Activated CD4-positive, alpha-beta T cell treated with anti-CD3 and anti-CD28 coated beads, Interleukin-2, amount 50 U/mL, for 24 hours (primary cell): Measurements from ENCODE around the gene C16orf92.

Source experiments
- DNase-seq, 2 donors: peaks; one replicate each; pipeline ENCODE4 v3.0.0-alpha.2; 2020; ENCODE audit warnings: low read depth in 1 of 2, low spot score in 1 of 2

Gene C16orf92

DNA sequence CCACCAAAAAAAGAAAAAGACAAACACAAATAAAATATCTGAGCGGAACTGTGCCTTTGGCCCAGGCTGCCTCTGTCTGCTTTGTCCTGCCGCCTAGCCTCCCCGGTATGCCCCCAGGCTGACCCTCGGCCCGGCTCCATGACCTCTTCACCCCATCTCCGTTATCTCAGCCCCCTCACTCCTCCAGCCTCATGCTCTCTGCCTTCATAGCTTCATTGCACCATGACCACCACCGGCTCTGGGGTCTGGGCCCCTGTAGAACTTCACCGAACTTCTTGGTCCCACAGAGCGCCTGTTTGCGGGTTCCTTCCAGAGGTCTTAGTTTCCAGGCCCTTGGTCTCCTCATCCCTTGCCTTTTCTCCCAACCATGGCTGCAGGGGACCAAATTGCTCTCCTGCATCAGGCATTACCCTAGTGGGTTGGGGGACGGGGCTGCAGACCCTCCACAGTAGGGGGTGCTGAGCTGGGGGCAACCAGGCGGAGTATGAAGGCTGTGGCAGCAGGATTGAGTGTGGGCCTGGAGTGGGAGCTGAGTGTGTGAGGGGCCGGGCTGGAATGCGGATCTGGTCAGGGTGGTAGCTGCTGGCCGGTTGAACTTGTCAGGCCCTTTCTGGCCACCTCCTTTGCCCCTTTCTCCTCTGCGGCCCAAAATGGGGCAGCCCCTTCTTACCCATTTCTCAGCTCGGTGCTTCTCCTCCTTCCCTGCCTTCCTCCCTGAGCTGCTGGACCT lies 34.5 kb upstream of the C16orf92 start:
- no peak for DNase-seq

DNA sequence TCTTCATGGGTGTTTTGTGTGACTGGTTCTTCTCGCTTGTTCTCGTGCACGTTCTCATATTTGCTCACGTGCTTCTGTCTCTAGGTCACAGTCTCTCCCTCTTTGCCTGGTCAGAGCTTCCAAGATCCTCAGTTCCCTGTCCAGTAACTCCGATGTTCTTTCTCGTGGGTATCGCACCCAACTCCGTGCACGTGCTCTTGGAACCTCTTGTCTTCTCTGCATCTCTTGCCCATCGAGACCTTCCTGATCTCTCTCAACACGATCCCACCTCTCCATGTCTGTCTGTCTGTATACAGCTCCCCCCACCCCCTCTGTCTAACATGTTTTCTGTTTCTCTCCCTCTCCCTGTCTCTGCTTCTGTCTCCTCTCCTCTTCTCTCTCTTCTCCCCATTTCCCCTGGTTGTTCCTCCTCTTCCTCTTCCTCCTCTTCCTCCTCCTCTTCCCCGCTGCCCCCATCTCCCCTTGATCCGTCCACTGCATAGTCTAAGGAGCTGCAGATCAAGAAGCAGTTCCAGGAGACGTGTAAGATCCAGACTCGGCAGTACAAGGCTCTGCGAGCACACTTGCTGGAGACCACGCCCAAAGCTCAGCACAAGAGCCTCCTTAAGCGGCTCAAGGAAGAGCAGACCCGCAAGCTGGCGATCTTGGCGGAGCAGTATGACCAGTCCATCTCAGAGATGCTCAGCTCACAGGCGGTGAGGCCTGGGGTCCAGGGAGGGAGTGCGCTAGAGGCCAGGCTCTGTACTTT lies 33.7 kb upstream of the C16orf92 start:
- no peak for DNase-seq

DNA sequence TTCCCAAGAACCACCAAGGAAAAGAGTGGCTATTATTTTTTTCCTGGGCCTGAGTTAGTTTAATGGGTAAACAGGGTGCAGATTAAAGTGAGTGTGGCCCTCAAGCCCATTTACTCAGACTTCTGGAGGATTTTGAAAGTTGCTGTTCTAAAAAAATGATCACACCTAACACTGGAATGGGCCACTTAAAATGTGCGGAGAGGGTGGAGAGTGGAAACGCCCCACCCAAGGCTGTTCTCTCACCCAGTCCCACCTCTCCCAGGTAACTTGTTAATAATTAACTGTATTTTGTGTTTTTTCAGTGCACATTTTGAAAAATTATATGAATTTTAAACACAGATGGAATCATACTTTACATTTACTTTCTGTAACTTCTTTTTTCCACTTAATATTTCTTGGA lies 33.0 kb upstream of the C16orf92 start:
- no peak for DNase-seq

DNA sequence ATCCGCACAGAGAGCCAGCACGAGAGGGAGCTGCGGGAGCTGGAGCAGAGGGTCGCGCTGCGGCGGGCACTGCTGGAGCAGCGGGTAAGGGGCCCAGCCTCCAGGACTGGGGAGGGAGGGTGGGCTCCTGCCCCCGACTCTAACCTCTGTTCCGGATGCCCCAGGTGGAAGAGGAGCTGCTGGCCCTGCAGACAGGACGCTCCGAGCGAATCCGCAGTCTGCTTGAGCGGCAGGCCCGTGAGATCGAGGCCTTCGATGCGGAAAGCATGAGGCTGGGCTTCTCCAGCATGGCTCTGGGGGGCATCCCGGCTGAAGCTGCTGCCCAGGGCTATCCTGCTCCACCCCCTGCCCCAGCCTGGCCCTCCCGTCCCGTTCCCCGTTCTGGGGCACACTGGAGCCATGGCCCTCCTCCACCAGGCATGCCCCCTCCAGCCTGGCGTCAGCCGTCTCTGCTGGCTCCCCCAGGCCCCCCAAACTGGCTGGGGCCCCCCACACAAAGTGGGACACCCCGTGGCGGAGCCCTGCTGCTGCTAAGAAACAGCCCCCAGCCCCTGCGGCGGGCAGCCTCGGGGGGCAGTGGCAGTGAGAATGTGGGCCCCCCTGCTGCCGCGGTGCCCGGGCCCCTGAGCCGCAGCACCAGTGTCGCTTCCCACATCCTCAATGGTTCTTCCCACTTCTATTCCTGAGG lies 32.0 kb upstream of the C16orf92 start:
- no peak for DNase-seq

DNA sequence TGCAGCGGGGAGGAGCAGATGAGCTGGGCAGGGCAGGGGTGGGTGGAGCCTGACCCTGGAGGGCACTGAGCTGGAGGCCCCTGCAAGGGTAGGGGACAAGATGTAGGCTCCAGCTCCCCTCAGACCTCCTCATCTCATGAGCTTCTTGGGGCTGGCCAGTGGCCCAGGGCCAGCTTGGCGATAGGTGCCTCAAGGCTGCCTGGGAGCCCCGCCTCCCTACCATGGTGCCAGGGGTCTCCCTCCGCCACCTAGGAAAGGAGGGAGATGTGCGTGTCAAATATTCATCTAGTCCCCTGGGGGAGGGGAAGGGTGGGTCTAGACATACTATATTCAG lies 31.5 kb upstream of the C16orf92 start:
- no peak for DNase-seq

DNA sequence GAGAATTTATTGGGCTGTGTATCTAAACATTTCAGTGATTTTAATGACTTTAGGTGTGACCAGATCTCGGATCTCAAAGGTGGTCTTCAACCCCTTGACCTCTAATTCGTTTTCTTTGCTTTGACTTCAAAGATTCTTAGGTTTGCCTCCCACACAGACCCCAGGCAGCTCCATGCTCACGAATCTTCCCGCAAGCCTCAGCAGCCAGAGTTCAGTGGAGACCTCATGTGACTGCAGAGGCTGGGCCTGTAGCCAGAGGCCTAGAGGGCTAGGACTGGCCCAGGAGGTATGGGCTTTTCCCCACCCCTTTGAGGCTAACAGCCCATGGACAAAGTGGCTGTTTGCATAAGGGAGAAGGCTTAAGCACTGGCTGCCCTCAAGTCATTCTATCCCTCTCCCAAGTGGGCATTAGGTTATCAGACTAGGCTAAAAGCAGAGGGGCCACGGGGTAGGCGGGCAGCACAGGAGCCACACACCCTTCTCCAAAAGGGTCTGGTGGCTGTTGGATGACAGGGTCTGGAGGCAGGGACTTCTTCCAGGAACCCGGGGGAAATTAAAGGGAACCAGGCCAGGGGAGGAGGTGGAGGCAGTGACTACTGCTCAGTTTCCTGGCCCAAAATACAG lies 30.5 kb upstream of the C16orf92 start:
- no peak for DNase-seq

DNA sequence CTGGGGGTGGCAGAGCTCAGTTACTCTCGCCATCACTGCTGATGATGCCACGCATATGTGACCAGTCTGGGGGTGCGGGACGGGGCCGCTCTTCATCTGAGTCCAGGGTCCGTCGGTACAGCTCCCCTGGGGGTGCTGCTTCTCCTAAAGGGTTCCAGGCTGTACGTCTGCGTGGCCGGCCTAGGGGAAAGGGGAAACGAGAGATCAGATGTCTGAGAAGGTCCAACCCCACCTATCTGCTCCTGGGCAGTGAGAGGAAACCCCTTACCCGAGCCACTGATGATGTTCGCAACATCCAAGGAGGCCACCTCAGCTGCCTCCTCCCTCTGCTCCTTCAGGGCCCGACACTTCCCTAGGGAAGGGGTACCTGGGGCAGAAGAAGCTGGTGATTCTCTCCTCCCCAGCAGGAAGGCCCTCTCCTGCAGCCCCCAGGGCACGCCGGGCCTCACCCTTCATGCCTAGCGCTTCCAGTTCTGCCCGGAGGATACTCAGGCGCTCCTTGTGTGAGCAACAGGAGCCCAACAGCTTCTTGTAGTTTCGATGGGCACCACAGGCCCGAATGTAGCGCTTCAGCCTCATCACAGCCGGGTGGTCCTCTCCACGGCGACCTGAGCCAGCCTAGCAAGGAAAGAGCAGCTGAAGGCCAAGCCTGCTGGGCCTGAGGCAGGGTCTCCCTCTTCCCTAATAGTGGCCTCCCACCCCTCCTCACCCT lies 29.7 kb upstream of the C16orf92 start:
- DNase-seq = no peak

DNA sequence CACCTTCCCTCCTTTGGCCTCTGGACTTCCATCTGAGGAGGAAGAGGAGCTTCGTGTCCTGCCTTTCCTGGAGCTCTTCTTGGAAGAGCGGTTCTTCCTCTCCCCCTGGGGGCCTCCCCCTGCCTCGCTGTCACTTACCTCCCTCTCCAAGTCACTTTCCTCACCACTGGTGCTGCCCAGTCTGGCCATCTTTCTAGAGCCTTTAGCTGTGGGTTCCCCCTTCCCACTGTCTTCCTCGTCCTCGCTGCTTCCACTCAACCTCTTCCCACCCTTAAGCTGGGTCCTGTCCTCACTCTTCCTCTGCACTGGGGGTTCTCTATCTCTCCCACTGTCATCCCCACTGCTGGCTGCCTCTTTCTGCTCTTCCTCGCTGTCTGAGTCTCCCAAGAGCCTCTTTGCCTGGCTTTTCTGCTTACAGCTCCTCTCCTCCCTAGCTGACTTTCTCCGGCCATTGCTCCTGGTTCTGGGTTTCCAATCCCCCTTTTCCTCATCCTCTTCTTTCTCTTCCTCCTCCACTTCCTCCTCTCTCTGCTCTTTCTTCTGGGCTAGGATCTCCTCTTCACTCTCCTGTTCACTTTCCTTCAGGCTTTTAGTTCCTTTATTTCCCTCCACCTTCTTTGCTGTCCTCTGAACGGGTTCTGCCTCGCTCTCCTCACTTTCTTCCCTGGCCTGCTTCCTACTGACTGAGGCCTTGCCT lies 28.9 kb upstream of the C16orf92 start:
- no peak for DNase-seq

DNA sequence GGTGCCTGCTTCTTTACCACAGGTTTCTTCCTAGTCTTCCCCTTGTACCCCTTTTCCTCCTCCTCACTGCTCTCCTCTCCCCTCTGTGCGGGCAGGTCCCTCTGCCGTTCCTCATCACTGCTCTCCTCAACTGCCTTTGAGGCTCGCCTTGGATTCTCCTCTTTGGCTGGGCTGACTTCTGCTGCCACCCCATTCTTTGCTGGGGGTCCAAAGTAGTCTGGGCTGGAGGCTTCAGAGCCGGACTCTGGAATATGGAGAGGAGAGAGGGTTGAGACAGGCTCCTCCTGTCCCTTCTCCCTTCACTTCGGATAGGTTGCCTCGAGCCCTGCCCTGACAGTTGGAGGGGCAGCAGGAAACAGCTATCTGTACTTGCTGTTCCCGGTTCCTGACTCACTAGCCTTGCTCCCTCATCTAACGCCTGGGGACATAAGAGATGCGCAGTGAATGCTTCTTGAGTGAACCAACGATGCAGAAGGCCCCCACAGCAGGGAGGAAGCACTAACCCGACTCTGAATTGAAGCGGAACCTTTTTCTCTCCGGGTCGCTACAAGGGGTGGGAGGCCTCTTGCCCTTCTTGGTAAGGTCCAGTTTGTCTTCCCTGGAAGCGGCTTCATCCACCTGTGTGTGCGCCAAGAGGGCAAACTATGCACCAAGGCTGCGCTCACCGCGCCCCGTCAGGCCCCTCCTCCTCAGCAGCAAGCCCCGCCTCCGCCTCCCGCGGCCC lies 28.2 kb upstream of the C16orf92 start:
- peak in 1 of 2 donors; percentile 54 for DNase-seq

DNA sequence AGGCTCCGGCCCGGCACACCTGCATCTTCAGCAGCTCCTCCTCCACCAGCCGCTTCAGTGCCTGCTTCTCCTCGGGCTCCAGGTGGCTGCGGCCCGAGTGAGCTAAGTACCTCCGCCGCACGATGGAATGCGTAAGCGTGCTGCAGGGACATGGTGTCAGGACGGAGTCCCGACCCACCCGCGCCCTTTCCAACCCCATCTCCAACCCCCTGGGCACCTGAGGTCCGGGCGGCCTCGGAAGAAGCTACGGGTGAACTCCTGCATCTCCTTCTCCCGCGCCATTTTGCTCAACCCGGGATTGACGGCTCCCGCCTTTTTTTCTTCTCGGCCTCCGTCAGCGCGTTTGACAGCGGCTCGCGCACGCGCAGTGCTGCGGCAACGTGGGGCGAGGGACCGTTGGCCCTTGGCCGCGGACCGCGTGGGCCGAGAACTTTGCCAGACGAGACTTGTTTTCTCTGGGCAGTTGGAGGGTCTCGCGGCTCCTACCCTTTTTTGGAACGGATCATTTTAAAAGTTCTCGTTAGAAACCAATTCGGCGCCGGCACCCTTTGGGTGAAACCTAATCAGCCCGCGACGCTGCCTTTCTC lies 27.6 kb upstream of the C16orf92 start, which contains the start of gene HIRIP3:
TSS of gene HIRIP3 (minus strand) at position 294 of the 587 bp plus-strand sequence. CDS start at position 282, 12 bp downstream.
- peak; percentile 74 to 81 for DNase-seq

DNA sequence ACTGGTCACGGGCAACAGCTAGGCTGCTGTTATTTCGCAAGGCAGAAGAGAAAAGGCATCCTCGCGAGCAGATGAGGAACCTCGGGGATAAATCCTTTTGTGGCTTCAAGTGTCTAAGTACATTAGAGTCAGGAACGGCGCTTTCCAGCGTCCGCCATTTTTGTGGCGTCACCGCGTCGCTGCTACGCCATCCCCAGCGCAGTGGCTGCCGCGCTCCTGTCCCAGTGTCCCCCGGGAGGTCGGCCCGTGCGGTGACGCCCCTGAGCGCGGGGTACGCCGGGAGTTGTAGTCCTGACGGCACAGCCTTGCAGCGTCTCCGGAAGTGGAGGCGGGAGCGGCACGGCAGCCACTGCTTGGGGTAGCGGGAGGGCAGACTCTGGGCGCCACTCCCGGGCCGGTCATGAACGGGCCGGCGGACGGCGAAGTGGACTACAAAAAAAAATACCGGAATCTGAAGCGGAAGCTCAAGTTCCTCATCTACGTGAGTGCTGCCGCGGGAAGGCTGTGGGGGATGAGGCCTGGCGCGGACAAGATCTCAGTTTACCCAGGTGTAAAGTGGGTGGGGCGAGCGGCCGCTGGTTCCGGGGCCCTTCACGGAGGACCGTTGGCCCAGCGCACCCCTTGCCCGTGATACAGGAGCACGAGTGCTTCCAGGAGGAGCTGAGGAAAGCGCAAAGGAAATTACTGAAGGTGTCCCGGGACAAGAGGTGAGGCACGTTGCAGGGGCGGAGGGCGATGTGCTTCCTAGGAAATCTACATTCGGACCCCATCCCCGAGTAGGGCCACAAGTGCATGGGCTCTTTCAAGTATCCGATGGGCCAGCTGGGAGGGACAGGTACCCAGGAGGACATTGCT lies 26.9 kb upstream of the C16orf92 start, which contains the start of gene INO80E:
TSS of gene INO80E (plus strand) at position 331 of the 855 bp plus-strand sequence. CDS start at position 401, 70 bp downstream.
- DNase-seq = peak; percentile 98 to 99

DNA sequence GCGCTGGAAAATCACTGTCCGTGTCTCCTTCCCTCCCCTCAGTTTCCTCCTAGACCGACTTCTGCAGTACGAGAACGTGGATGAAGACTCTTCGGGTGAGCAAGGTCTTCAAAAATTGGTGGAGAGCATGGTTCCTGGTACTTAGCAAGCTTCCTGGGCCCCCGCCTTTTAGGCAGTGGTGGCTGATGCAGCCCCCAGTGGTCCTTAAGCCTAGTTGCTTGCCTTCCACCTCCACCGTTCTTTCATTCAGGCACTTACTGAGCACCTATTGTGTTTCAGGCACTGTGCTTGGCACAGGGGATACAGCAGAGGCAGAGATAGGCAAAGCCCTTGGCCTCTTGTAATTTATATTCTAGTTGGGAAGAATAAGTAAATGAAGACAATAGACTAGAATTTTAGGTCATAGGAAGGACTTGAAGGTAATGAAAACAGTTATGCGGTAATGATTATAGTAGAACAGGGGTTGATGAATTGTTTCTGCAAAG lies 26.2 kb upstream of the C16orf92 start:
- DNase-seq = no peak

DNA sequence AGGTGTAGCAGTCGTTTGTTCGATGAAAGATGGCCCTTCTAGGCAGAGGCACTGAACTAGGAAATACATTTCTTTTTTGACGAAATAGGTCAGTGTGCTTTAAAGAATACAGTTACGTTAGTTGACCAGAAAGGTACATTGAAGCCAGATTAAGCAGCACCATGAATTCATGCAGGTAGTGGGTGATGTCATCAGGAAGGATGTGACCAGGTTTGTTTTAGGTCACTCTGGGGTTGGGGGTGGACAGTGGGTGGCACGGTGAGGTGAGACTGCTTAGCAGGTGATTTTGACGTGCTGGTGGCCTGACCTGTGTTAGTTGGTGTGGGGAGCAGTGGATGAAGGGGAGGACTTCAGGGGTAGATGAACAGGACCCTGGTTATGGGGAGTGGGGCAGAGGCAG lies 23.4 kb upstream of the C16orf92 start:
- DNase-seq = no peak

DNA sequence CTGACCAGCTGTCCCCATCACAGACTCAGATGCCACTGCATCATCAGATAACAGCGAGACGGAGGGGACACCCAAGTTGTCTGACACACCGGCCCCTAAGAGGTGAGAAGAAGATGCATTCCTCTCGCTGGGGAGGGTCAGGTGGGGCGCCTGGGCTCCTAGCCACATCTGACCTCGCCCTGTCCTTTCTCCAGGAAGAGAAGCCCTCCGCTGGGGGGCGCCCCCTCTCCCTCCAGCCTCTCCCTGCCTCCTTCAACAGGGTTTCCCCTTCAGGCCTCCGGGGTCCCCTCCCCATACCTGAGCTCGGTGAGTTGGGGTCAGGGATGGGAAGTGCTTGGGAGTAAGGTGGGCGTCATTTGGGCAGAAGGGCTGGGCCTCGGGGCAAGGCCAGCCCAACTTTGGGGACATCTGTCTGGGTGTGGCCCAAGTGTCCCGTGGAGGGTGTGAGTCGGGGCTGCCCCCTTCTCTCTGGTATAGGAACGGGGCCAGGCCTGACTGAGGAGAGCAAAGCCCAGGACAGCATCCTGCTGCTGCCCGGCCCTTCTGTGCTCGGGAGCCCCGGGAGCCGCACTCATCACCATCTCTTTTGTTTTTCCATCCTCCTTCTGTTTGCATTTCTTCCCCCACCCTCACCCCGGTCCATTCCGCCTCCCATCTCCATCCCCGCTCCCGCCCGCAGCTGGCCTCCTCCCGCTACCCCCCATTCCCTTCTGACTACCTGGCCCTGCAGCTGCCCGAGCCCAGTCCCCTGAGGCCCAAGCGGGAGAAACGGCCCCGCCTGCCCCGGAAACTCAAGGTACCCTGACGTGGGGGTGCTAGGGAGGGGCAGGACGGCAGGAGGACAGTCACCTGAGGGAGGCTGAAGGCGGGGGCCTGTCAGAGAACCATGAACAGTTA lies 22.0 kb upstream of the C16orf92 start:
- no peak for DNase-seq

DNA sequence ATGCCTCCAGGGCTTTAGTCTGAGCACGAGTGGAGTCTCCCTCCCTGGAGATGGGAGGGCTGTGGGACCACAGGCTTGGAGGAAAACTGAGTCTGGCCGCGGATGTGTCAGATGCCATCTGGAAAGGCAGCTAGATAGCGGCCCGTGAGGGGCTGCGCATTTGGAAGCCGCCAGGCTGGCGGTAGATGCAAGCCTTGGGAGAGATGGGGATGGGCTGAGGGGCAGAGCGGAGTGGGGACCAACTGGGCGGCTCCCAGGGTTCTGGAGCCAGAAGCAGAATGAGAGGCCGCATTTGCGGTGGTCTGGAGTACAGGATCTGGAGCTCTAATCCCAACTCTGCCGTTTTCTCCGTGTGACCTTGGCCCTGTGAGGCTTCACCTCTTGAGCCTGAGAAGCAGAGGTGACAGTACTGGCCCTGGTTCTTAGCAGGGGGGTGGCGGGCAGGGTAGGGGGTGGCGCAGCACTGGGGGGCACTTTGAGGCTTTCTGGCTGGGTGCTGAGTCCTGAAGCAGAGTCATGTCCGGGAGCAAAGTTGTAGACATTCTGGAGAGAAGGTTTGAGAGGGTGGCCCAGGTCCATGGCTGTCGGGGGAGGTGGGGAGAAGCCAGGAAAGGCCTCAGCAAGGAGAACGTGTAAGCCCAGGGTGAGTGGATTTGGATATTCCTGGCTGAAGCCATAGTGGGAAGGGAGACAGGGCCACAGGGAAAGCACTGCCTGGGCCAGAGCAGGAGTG lies 20.2 kb upstream of the C16orf92 start:
- no peak for DNase-seq

DNA sequence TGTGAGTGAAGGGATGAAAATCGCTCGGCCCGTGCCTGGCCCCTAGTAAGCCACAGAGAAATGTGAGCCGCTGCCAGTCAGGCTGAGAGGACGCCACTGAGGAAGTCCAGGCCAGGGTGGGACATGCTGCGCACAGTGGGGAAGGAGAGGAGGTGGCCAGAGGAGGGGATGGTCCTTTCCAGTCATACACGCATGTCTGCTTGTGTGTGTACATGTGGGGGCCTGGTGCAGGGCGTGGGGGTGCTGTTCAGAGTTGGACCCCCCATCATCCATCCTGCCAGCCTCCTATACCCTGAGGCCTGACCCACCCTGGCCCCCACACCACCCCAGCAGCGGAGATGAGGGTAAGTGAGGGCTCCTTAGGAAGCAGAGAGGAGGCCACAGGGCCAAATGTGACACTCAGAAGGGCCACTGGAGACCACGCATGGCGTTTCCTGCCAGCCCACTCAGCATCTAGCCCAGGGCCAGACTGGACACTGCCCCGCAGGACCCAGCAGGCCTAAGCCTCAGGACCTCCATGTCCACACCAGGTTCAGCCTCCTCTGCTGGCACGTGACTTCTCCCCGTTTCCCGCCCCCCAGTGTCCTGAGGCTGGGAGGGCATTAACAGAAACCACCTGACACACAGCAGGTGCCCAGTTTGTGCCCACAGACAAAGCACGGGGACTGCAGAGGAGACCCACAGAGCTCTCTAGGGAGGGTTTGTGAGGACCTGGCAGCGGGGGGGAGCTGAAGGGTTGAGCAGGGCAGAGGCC lies 19.2 kb upstream of the C16orf92 start:
- DNase-seq = no peak
